Coronary artery (tissue), 2 donors: ENCODE measurements around the gene TSSK2.

Source experiments
- DNase-seq: peaks from one replicate; pipeline ENCODE4 v3.0.0-alpha.2; 2017; ENCODE audit warnings: low spot score
- H3K27ac ChIP-seq, 2 donors: fragments of 200-600 bp; sonication (generic); one replicate each; pipeline ENCODE4 v1.5.1; 2016 to 2019
- H3K4me3 ChIP-seq: fragments of 200-600 bp; sonication (generic); 2 replicates; pipeline ENCODE4 v1.5.1; 2016; ENCODE audit warnings: mild to moderate bottlenecking, moderate library complexity
- CTCF ChIP-seq: fragments of 200-600 bp; sonication (generic); IDR thresholded peaks from one replicate; pipeline ENCODE4 v1.5.1; 2019; ENCODE audit warnings: antibody characterized with exemption

Gene TSSK2

GRCh38 chr22:19175026-19175601 is 44.0 kb downstream of the TSSK2 start:
- H3K27ac ChIP-seq: peak overlapping the region in 1 of 2 donors; percentile 51
- H3K4me3 ChIP-seq: no peak overlapping the region
- no peak for TF ChIP-seq CTCF
- no peak for DNase-seq

- Histone ChIP-seq H3K4me3 (no peak overlapping the region), H3K27ac (peak overlapping the region in 1 of 2 donors; percentile 51)
- TF ChIP-seq CTCF: no peak
- no peak for DNase-seq
These were observed 44.6 kb downstream of the TSSK2 start for GRCh38 chr22:19175602-19176174.

GRCh38 chr22:19176175-19176643 is 45.1 kb downstream of the TSSK2 start:
- peak overlapping the region in 1 of 2 donors; percentile 51 for H3K27ac ChIP-seq
- no peak for DNase-seq
- H3K4me3 ChIP-seq: no peak overlapping the region
- no peak for TF ChIP-seq CTCF

- no peak for DNase-seq
- no peak for TF ChIP-seq CTCF
- Histone ChIP-seq H3K27ac (peak overlapping the region in 1 of 2 donors; percentile 99), H3K4me3 (peak overlapping the region; percentile 99)
These were observed 45.6 kb downstream of the TSSK2 start for GRCh38 chr22:19176732-19177131.

- H3K4me3 ChIP-seq: peak overlapping the region; percentile 99
- DNase-seq: no peak
- peak overlapping the region; percentile 74 to 99 for H3K27ac ChIP-seq
- TF ChIP-seq CTCF: no peak
These were observed 46.3 kb downstream of the TSSK2 start for GRCh38 chr22:19177164-19178064.

- H3K27ac ChIP-seq: peak overlapping the region; percentile 74 to 99
- peak; percentile 76 for DNase-seq
- peak overlapping the region; percentile 99 for H3K4me3 ChIP-seq
- no peak for TF ChIP-seq CTCF
These were observed 47.1 kb downstream of the TSSK2 start for GRCh38 chr22:19178065-19178656.
